ENCODE data around the gene NKG7.

GRCh38 chr19:51367565-51368365 lies 4.7 kb downstream of the NKG7 start:
- TF ChIP-seq CTCF (IDR thresholded peaks at IDR 0.05; ENCODE audit: borderline replicate concordance, extremely low read depth, low read length, poor library complexity, severe bottlenecking) = no peak
- no peak for TF ChIP-seq EZH2 (IDR thresholded peaks at IDR 0.05; ENCODE audit: borderline replicate concordance, low read depth, low read length, severe bottlenecking)

Measured in DND-41 (cell line).